Measurements from ENCODE around the gene NUDT4B. TPM values are rescaled to one million over a fixed set of nuclear protein-coding genes. Genes with fewer than 3 reads are reported as not detected.
"Not testable (repeated sequence)": the region's sequence is repeated elsewhere in the genome, so short reads cannot be mapped to it uniquely, and the experiment has no call there.

NUDT4B gene
- total RNA-seq, 2 experiments from 2014 or later: not detected

- H3K4me3 Mint-ChIP-seq; H3K27ac Mint-ChIP-seq; POLR2A ChIA-PET; H3K9me3 Mint-ChIP-seq; ATAC-seq (ENCODE audit: low read depth); H3K27me3 Mint-ChIP-seq; H3K4me1 Mint-ChIP-seq; H3K36me3 Mint-ChIP-seq; DNase-seq: not testable (repeated sequence)
Measured at GRCh38 chr1:148724872-148725271, 23.7 kb upstream of the NUDT4B start.

GRCh38 chr1:148727862-148728261, 20.7 kb upstream of the NUDT4B start:
- H3K36me3 Mint-ChIP-seq; DNase-seq; H3K27ac Mint-ChIP-seq; H3K27me3 Mint-ChIP-seq; H3K9me3 Mint-ChIP-seq; ATAC-seq (ENCODE audit: low read depth); H3K4me3 Mint-ChIP-seq; POLR2A ChIA-PET; H3K4me1 Mint-ChIP-seq: not testable (repeated sequence)

- POLR2A ChIA-PET: not testable (repeated sequence)
Measured at GRCh38 chr1:148729128-148729527, 19.4 kb upstream of the NUDT4B start.

GRCh38 chr1:148729541-148729940, 19.0 kb upstream of the NUDT4B start:
- DNase-seq; H3K4me3 Mint-ChIP-seq; ATAC-seq (ENCODE audit: low read depth); H3K27me3 Mint-ChIP-seq; POLR2A ChIA-PET; H3K27ac Mint-ChIP-seq; H3K9me3 Mint-ChIP-seq; H3K36me3 Mint-ChIP-seq; H3K4me1 Mint-ChIP-seq: not testable (repeated sequence)

More at GRCh38 chr1:148729128-148729527, 19.4 kb upstream of the NUDT4B start:
- not testable (repeated sequence) for ATAC-seq (ENCODE audit: low read depth); H3K27ac Mint-ChIP-seq; DNase-seq; H3K36me3 Mint-ChIP-seq; H3K4me3 Mint-ChIP-seq; H3K27me3 Mint-ChIP-seq; H3K9me3 Mint-ChIP-seq; H3K4me1 Mint-ChIP-seq

GRCh38 chr1:148732277-148732676, 16.3 kb upstream of the NUDT4B start:
- H3K27ac Mint-ChIP-seq; H3K36me3 Mint-ChIP-seq; DNase-seq; H3K4me1 Mint-ChIP-seq; H3K27me3 Mint-ChIP-seq; POLR2A ChIA-PET; H3K9me3 Mint-ChIP-seq; ATAC-seq (ENCODE audit: low read depth); H3K4me3 Mint-ChIP-seq: not testable (repeated sequence)

GRCh38 chr1:148733585-148734310, 14.8 kb upstream of the NUDT4B start:
- H3K4me1 Mint-ChIP-seq, DNase-seq, H3K27me3 Mint-ChIP-seq, H3K27ac Mint-ChIP-seq, H3K9me3 Mint-ChIP-seq, H3K36me3 Mint-ChIP-seq, H3K4me3 Mint-ChIP-seq, POLR2A ChIA-PET: not testable (repeated sequence)
- ATAC-seq (ENCODE audit: low read depth): peak; percentile 81

GRCh38 chr1:148734311-148734662, 14.3 kb upstream of the NUDT4B start:
- POLR2A ChIA-PET: not testable (repeated sequence)

GRCh38 chr1:148735538-148735937, 13.0 kb upstream of the NUDT4B start:
- peak; percentile 61 for ATAC-seq (ENCODE audit: low read depth)
- H3K36me3 Mint-ChIP-seq, H3K27me3 Mint-ChIP-seq, H3K4me3 Mint-ChIP-seq, POLR2A ChIA-PET, H3K4me1 Mint-ChIP-seq, H3K27ac Mint-ChIP-seq, H3K9me3 Mint-ChIP-seq, DNase-seq: not testable (repeated sequence)

More at GRCh38 chr1:148734311-148734662, 14.3 kb upstream of the NUDT4B start:
- not testable (repeated sequence) for H3K27me3 Mint-ChIP-seq, H3K9me3 Mint-ChIP-seq, H3K36me3 Mint-ChIP-seq, DNase-seq, H3K4me1 Mint-ChIP-seq, H3K27ac Mint-ChIP-seq, H3K4me3 Mint-ChIP-seq
- ATAC-seq (ENCODE audit: low read depth): peak; percentile 19

- H3K9me3 Mint-ChIP-seq; H3K4me3 Mint-ChIP-seq; ATAC-seq (ENCODE audit: low read depth); H3K27ac Mint-ChIP-seq; DNase-seq; POLR2A ChIA-PET; H3K4me1 Mint-ChIP-seq; H3K36me3 Mint-ChIP-seq; H3K27me3 Mint-ChIP-seq: not testable (repeated sequence)
Measured at GRCh38 chr1:148738667-148739066, 9.9 kb upstream of the NUDT4B start.

GRCh38 chr1:148743200-148743599, 5.4 kb upstream of the NUDT4B start:
- POLR2A ChIA-PET; DNase-seq; H3K27me3 Mint-ChIP-seq; ATAC-seq (ENCODE audit: low read depth); H3K27ac Mint-ChIP-seq; H3K4me3 Mint-ChIP-seq; H3K36me3 Mint-ChIP-seq; H3K4me1 Mint-ChIP-seq; H3K9me3 Mint-ChIP-seq: not testable (repeated sequence)

GRCh38 chr1:148743726-148744720, 4.6 kb upstream of the NUDT4B start:
- H3K4me3 Mint-ChIP-seq; ATAC-seq (ENCODE audit: low read depth); POLR2A ChIA-PET; DNase-seq; H3K36me3 Mint-ChIP-seq; H3K27me3 Mint-ChIP-seq; H3K27ac Mint-ChIP-seq; H3K4me1 Mint-ChIP-seq; H3K9me3 Mint-ChIP-seq: not testable (repeated sequence)

GRCh38 chr1:148749335-148749681, 734 bp downstream of the NUDT4B start:
- H3K4me1 Mint-ChIP-seq, H3K27ac Mint-ChIP-seq, H3K9me3 Mint-ChIP-seq, POLR2A ChIA-PET, H3K36me3 Mint-ChIP-seq, H3K27me3 Mint-ChIP-seq, DNase-seq, H3K4me3 Mint-ChIP-seq: not testable (repeated sequence)
- ATAC-seq (ENCODE audit: low read depth): peak; percentile 96

GRCh38 chr1:148756231-148756630, 7.7 kb downstream of the NUDT4B start:
- H3K27me3 Mint-ChIP-seq; H3K27ac Mint-ChIP-seq; H3K9me3 Mint-ChIP-seq; H3K4me1 Mint-ChIP-seq; H3K36me3 Mint-ChIP-seq; DNase-seq; H3K4me3 Mint-ChIP-seq; POLR2A ChIA-PET; ATAC-seq (ENCODE audit: low read depth): not testable (repeated sequence)

- DNase-seq; H3K36me3 Mint-ChIP-seq; ATAC-seq (ENCODE audit: low read depth); H3K27me3 Mint-ChIP-seq; H3K9me3 Mint-ChIP-seq; POLR2A ChIA-PET; H3K4me3 Mint-ChIP-seq; H3K4me1 Mint-ChIP-seq; H3K27ac Mint-ChIP-seq: not testable (repeated sequence)
Measured at GRCh38 chr1:148757446-148757845, 8.9 kb downstream of the NUDT4B start.

Data from activated naive CD8-positive, alpha-beta T cell treated with anti-CD3 and anti-CD28 coated beads, Interleukin-2, amount 10 ng/mL, durations not matched to agents 7 days and 5 days (primary cell).